Mononuclear cell (primary cell): ENCODE results near the gene KCNK17. TPM values are rescaled to one million over a fixed set of nuclear protein-coding genes. Genes with fewer than 3 reads are reported as not detected.

Experiments used
- H3K27me3 ChIP-seq: 2 replicates; pipeline ENCODE4 v1.6.0; 2011; ENCODE audit warnings: low read length, control low read depth; ENCODE audit not compliant: insufficient read depth
- H3K4me1 ChIP-seq: 2 replicates; pipeline ENCODE4 v1.5.1; 2011; ENCODE audit warnings: mild to moderate bottlenecking, low read length, control low read depth; ENCODE audit not compliant: insufficient read depth
- H3K4me3 ChIP-seq: 2 replicates; pipeline ENCODE4 v1.5.1; 2011; ENCODE audit warnings: mild to moderate bottlenecking, low read length, moderate library complexity
- H3K9me3 ChIP-seq: 2 replicates; pipeline ENCODE4 v1.5.1; 2011; ENCODE audit warnings: low read depth, mild to moderate bottlenecking, control low read depth, low read length
- total RNA-seq: library from RNA; depleted of rRNA; stranded (reverse); fragments of >200 nt; gene quantifications from one replicate; pipeline ENCODE4 v1.2.3, GENCODE V29; 2012

The KCNK17 gene
- 0.52 TPM for total RNA-seq

- Histone ChIP-seq H3K4me3 (no peak within 1 kb of the TSS), H3K9me3 (no peaks in the 10 kb centered on the region), H3K27me3 (peaks cover 34% of the 10 kb centered on the region)
Observed at GRCh38 chr6:39314273-39314795, at the start of gene KCNK17. Gene KCNK17 (minus strand): TSS chr6:39314419. CDS start chr6:39314320, 99 bp downstream.

GRCh38 chr6:39363280-39363679, 49.1 kb upstream of the KCNK17 start:
- H3K27me3 ChIP-seq, result no peaks in the 10 kb centered on the region

More at GRCh38 chr6:39314273-39314795, at the start of gene KCNK17:
- H3K4me1 ChIP-seq, result peaks cover 7% of the 10 kb centered on the region

GRCh38 chr6:39362487-39362865, 48.3 kb upstream of the KCNK17 start:
- Histone ChIP-seq H3K27me3 (no peaks in the 10 kb centered on the region), H3K4me3 (no peak overlapping the region), H3K9me3 (no peaks in the 10 kb centered on the region), H3K4me1 (no peaks in the 10 kb centered on the region)

More at GRCh38 chr6:39363280-39363679, 49.1 kb upstream of the KCNK17 start:
- no peaks in the 10 kb centered on the region for H3K4me1 ChIP-seq
- H3K4me3 ChIP-seq, result no peak overlapping the region
- H3K9me3 ChIP-seq, result no peaks in the 10 kb centered on the region

GRCh38 chr6:39361657-39362486, 47.7 kb upstream of the KCNK17 start:
- Histone ChIP-seq H3K9me3 (no peaks in the 10 kb centered on the region), H3K4me3 (no peak overlapping the region), H3K4me1 (no peaks in the 10 kb centered on the region), H3K27me3 (no peaks in the 10 kb centered on the region)

- no peaks in the 10 kb centered on the region for H3K27me3 ChIP-seq
Observed at GRCh38 chr6:39360378-39360777, 46.2 kb upstream of the KCNK17 start.

GRCh38 chr6:39357998-39358686, 43.9 kb upstream of the KCNK17 start:
- Histone ChIP-seq H3K4me1 (no peaks in the 10 kb centered on the region), H3K9me3 (no peaks in the 10 kb centered on the region), H3K27me3 (no peaks in the 10 kb centered on the region), H3K4me3 (no peak overlapping the region)

More at GRCh38 chr6:39360378-39360777, 46.2 kb upstream of the KCNK17 start:
- H3K9me3 ChIP-seq, result no peaks in the 10 kb centered on the region
- H3K4me3 ChIP-seq, result no peak overlapping the region
- H3K4me1 ChIP-seq, result no peaks in the 10 kb centered on the region

GRCh38 chr6:39353698-39354315, 39.6 kb upstream of the KCNK17 start:
- Histone ChIP-seq H3K9me3 (no peaks in the 10 kb centered on the region), H3K4me3 (no peak overlapping the region), H3K4me1 (no peaks in the 10 kb centered on the region), H3K27me3 (no peaks in the 10 kb centered on the region)

- H3K4me3 ChIP-seq, result no peak overlapping the region
- H3K27me3 ChIP-seq, result no peaks in the 10 kb centered on the region
- no peaks in the 10 kb centered on the region for H3K9me3 ChIP-seq
- H3K4me1 ChIP-seq, result no peaks in the 10 kb centered on the region
Observed at GRCh38 chr6:39350723-39351505, 36.7 kb upstream of the KCNK17 start.

- Histone ChIP-seq H3K9me3 (no peaks in the 10 kb centered on the region), H3K4me3 (no peak overlapping the region), H3K27me3 (no peaks in the 10 kb centered on the region), H3K4me1 (no peaks in the 10 kb centered on the region)
Observed at GRCh38 chr6:39348740-39349139, 34.5 kb upstream of the KCNK17 start.

- H3K27me3 ChIP-seq, result no peaks in the 10 kb centered on the region
Observed at GRCh38 chr6:39347906-39348585, 33.8 kb upstream of the KCNK17 start.

GRCh38 chr6:39347206-39347605, 33.0 kb upstream of the KCNK17 start:
- Histone ChIP-seq H3K4me3 (no peak overlapping the region), H3K4me1 (peaks cover 8% of the 10 kb centered on the region), H3K9me3 (no peaks in the 10 kb centered on the region), H3K27me3 (no peaks in the 10 kb centered on the region)

More at GRCh38 chr6:39347906-39348585, 33.8 kb upstream of the KCNK17 start:
- Histone ChIP-seq H3K9me3 (no peaks in the 10 kb centered on the region), H3K4me3 (no peak overlapping the region), H3K4me1 (peaks cover 5% of the 10 kb centered on the region)

GRCh38 chr6:39344821-39345280, 30.6 kb upstream of the KCNK17 start:
- H3K27me3 ChIP-seq, result no peaks in the 10 kb centered on the region
- peaks cover 16% of the 10 kb centered on the region for H3K4me1 ChIP-seq
- H3K9me3 ChIP-seq, result no peaks in the 10 kb centered on the region
- H3K4me3 ChIP-seq, result no peak overlapping the region

GRCh38 chr6:39343396-39343870, 29.2 kb upstream of the KCNK17 start:
- Histone ChIP-seq H3K4me3 (no peak overlapping the region), H3K27me3 (no peaks in the 10 kb centered on the region), H3K9me3 (no peaks in the 10 kb centered on the region), H3K4me1 (peaks cover 27% of the 10 kb centered on the region)
